Fibroblast of the aortic adventitia (primary cell): Measurements from ENCODE around the gene CDC42BPA. TPM values are rescaled to one million over a fixed set of nuclear protein-coding genes. Genes with fewer than 3 reads are reported as not detected.
"Not testable (repeated sequence)": the region's sequence is repeated elsewhere in the genome, so short reads cannot be mapped to it uniquely, and the experiment has no call there.

Source experiments
- DNase-seq: peaks from one replicate; pipeline ENCODE4 v3.0.0-alpha.2; 2010; ENCODE audit warnings: low read depth
- H3K4me3 ChIP-seq: 2 replicates; pipeline ENCODE4 v1.5.1; 2011; ENCODE audit warnings: low read depth, mild to moderate bottlenecking, control low read depth, low read length, moderate library complexity
- total RNA-seq: library from RNA; depleted of rRNA; stranded (reverse); fragments of >200 nt; gene quantifications from 2 replicates; pipeline ENCODE4 v1.2.3, GENCODE V29; 2012; ENCODE audit warnings: low replicate concordance
- TF ChIP-seq, protein P1 (sequence below): IDR thresholded peaks from 2 replicates; pipeline ENCODE4 v1.5.1; 2011; ENCODE audit warnings: mild to moderate bottlenecking, low read length, control low read depth, inconsistent platforms; ENCODE audit not compliant: insufficient read depth

CDC42BPA gene
- total RNA-seq, 1 donor = 82.5 TPM

DNA sequence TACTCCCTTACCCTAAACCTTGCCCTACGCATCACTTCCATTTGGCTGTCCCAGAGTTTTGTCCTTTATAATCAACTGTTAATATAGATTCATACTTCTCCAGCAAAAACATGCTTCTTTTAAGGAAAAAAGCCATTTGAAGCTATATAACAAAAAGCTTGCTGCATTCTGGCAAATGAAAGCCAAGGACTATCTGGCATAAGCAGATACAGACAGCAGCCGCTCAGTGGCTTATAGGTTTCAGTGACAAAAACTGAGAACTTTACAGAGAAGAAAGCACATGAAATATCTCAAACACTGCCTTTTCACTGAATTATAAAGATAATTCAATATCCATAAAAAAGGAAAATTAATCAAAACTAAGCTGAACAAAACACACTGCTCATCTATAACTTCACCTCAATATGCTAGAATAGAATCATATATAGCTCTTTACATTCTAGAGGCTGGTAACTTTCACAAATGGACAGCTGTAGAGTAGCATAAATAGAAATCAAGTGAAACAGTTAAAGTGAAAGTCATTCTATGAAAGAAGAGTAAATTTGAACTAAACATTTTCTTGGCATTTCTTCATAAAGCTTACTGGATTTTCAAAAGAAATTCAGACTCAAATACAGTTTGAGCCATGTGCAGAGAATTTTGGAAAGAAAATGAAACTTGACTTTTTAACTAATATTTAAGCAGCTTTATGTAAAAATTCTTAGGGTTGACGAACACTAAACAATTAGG, 19.6 kb downstream of the CDC42BPA start:
- H3K4me3 ChIP-seq = peak overlapping the region; percentile 18
- DNase-seq = no peak
- TF ChIP-seq, protein P1, sequence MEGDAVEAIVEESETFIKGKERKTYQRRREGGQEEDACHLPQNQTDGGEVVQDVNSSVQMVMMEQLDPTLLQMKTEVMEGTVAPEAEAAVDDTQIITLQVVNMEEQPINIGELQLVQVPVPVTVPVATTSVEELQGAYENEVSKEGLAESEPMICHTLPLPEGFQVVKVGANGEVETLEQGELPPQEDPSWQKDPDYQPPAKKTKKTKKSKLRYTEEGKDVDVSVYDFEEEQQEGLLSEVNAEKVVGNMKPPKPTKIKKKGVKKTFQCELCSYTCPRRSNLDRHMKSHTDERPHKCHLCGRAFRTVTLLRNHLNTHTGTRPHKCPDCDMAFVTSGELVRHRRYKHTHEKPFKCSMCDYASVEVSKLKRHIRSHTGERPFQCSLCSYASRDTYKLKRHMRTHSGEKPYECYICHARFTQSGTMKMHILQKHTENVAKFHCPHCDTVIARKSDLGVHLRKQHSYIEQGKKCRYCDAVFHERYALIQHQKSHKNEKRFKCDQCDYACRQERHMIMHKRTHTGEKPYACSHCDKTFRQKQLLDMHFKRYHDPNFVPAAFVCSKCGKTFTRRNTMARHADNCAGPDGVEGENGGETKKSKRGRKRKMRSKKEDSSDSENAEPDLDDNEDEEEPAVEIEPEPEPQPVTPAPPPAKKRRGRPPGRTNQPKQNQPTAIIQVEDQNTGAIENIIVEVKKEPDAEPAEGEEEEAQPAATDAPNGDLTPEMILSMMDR = no peak

DNA sequence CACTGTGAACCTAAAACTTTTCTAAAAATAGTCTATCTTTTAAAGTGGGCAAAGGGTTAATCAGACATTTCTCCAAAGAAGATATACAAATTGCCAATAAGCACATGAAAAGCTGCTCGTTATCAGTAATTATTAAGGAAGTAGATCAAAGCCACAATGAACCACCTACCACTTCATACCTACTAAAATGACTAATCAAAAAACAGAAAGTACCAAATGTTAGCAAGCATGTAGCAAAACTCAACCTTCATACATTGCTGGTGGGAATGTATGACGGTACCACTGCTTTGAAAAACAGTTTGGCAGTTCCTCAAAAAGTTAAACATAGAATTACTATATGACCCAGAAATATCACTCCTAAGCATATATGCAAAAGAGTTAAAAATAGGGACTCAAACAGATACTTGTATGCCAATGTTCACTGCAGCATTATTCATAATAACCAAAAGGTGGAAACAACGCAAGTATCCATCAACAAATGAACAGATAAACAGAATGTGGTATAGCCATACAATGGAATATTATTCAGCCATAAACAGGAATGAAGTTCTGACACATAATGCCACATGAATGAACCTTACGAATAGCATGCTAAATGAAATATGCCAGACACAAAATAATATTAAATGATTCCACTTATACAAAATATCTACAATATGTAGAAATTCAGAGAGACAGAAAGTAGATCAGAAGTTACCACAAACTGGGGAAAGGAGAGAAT, 21.1 kb downstream of the CDC42BPA start:
- TF ChIP-seq, protein P1 = no peak
- H3K4me3 ChIP-seq = no peak overlapping the region
- DNase-seq = no peak

DNA sequence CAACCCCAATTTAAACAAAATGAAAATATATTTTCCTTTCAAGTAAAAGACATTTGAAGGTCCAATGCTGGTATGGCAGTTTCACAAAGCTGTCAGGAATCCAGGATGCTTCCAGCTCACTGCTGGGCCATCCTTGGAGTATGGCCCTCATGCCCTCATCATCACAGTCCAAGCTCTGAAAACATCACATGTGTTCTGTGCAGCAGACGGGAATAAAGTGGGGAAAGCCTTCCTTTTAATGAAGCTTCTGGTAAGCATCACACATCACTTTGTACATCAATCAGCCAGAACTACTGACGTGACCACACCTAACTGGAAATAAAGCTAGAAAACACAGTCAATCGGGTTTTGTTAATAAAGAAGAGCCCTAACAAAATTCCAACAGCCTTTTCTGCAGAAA, 22.7 kb downstream of the CDC42BPA start:
- no peak overlapping the region for H3K4me3 ChIP-seq
- no peak for DNase-seq
- TF ChIP-seq, protein P1 = no peak

DNA sequence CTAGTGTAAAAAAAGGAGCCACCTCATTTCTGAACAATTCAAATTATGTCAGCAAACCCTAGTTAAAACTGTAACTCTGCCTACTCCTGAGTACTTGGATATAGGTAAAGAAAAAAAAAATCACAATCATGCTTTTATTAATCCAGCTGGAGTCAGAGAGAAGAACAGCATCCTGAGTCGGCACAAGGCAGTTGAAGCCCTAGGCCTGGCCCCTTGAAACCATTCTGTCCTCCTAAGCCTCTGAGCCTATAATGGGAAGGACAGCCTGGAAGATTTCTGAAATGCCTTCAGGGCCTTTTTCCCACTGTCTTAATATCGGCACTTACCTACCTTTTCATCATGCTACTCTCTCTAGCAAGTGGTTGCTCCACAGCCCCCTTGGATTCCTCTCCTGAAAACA, 32.5 kb downstream of the CDC42BPA start:
- TF ChIP-seq, protein P1 = no peak
- H3K4me3 ChIP-seq = no peak overlapping the region
- DNase-seq = no peak

DNA sequence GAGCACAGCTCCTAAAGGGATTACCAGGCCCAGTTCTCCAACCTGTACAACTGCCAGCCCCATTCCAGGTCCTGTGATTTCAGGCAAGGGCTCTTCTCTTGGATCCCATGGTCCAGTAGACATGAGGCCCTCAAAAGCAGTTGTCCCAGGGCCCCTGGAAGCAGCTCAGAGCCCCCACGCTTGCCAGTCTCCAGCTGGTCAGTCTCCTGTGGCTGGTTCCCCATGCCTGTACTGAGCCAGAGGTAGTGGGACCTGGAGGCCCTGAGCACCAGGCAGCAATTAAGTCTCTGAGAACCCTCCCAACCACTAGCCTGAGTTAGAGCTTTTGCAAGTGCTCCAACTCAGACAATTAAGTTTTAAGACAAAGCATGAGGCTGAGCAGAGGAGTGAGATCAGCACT, 36.9 kb downstream of the CDC42BPA start:
- DNase-seq = no peak
- TF ChIP-seq, protein P1 = no peak
- H3K4me3 ChIP-seq = no peak overlapping the region

DNA sequence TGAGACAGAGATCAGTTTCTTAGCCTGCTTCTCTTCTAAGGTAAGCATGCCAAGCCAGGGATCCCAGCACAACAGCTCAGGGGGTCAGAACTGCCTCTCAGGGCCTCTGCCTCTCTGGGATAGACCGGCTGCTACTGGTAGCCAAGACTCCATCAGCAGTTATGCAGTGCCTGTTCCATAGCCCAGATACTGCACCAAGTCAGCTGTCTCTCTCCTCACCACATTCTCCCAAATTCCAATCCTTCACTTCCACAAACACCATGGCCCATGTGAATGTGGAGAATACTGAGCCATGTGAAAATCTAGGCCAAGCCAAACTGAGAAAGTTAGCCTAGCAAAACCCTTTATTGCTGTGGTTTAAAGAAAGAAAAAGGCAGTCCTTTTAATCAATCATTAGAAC, 37.5 kb downstream of the CDC42BPA start:
- TF ChIP-seq, protein P1 = no peak
- H3K4me3 ChIP-seq = no peak overlapping the region
- no peak for DNase-seq

DNA sequence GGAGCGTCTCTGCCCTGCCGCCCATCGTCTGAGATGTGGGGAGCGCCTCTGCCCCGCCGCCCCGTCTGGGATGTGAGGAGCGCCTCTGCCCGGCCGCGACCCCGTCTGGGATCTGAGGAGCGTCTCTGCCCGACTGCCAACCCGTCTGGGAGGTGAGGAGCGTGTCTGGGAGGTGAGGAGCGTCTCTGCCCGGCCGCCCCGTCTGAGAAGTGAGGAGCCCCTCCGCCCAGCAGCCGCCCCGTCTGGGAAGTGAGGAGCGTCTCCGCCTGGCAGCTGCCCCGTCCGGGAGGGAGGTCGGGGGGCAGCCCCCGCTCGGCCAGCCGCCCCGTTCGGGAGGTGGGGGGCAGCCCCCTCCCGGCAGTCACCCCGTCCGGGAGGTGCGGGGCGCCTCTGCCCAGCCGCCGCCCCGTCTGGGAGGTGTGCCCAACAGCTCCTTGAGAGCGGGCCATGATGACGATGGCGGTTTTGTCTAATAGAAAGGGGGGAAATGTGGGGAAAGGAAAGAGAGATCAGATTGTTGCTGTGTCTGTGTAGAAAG, 42.1 kb downstream of the CDC42BPA start:
- DNase-seq, H3K4me3 ChIP-seq: not testable (repeated sequence)
